ENCODE data around the gene NHERF1. TPM values are rescaled to one million over a fixed set of nuclear protein-coding genes. Genes with fewer than 3 reads are reported as not detected.

Gene NHERF1
- total and polyA plus RNA-seq, 2 of the 8 experiments (the other 6 are each of a cell fraction or from before 2014, with no cell fraction given): 92.9 to 99.2 TPM

- Histone ChIP-seq H4K20me1 (replicated peaks in 1 of 2; ENCODE audit: control insufficient read depth in 1 of 2, insufficient read depth in 2 of 2, low read length in 2 of 2) (peaks cover 5 to 9% of the 10 kb centered on the region in 2 experiments), H2BK12ac (ENCODE audit: low read depth, low read length) (no peak overlapping the region), H3K14ac (ENCODE audit: insufficient read length) (no peak overlapping the region), H2BK120ac (replicated peaks; ENCODE audit: low read depth, low read length) (no peak overlapping the region), H3K9ac (replicated peaks in 1 of 4; ENCODE audit: extremely low read depth in 1 of 4, low read depth in 3 of 4, low read length in 3 of 4) (no peak overlapping the region), H3K18ac (ENCODE audit: extremely low read depth, low read length) (no peak overlapping the region), H3K79me2 (ENCODE audit: control insufficient read depth in 1 of 2, insufficient read depth in 2 of 2, low read length in 2 of 2) (peaks cover 0 to 24% of the 10 kb centered on the region in 2 experiments; a peak in 2 of 4 replicates), H2BK15ac (ENCODE audit: low read length) (no peak overlapping the region), H4K8ac (ENCODE audit: extremely low read depth, insufficient read depth, low read length) (no peak overlapping the region), H2AFZ (ENCODE audit: low read length) (no peak overlapping the region), H3K9me3 (ENCODE audit: insufficient read depth in 2 of 2, low read depth in 1 of 2, low read length in 1 of 2) (no peaks in the 10 kb centered on the region), H2BK5ac (ENCODE audit: low read depth, low read length) (no peak overlapping the region), H3K56ac (replicated peaks; ENCODE audit: insufficient read length, low read depth, low read length) (no peak overlapping the region), H3K27ac (ENCODE audit: low read depth, low read length) (no peak overlapping the region), H2AK5ac (ENCODE audit: low read depth, low read length) (no peak overlapping the region), H3K27me3 (replicated peaks in 1 of 4; ENCODE audit: control insufficient read depth in 3 of 4, extremely low read depth in 1 of 4, insufficient read depth in 3 of 4, low read length in 3 of 4) (no peaks in the 10 kb centered on the region), H4K91ac (replicated peaks; ENCODE audit: insufficient read length, low read length) (no peak overlapping the region), H2BK20ac (ENCODE audit: low read length) (no peak overlapping the region), H3K4me1 (replicated peaks in 1 of 4; ENCODE audit: control insufficient read depth in 3 of 4, insufficient read depth in 4 of 4, low read length in 3 of 4) (peaks cover 0 to 7% (median 3%) of the 10 kb centered on the region in 4 experiments; a peak in 4 of 7 replicates), H3K36me3 (ENCODE audit: control insufficient read depth in 2 of 4, insufficient read depth in 4 of 4, low read length in 3 of 4) (peaks cover 2 to 37% (median 19%) of the 10 kb centered on the region in 4 experiments; a peak in 6 of 8 replicates), H3K79me1 (ENCODE audit: low read depth, low read length) (0 out of 2 replicates have a peak, but pooled peaks cover 8% of the 10 kb centered on the region), H3K4me2 (ENCODE audit: insufficient read depth in 1 of 2, low read depth in 2 of 2, low read length in 2 of 2) (no peak overlapping the region), H3K4me3 (ENCODE audit: extremely low read depth in 1 of 4, insufficient read depth in 2 of 4, low read depth in 3 of 4, low read length in 4 of 4) (no peak overlapping the region), H3K23ac (ENCODE audit: insufficient read length) (no peak overlapping the region), H3K4ac (replicated peaks; ENCODE audit: insufficient read length, low read depth, low read length) (no peak overlapping the region), H3K23me2 (ENCODE audit: low read depth, low read length) (peaks cover 9% of the 10 kb centered on the region), H4K5ac (ENCODE audit: insufficient read length, low read depth, low read length) (no peak overlapping the region)
- no peak for DNase-seq (ENCODE audit: low read depth in 1 of 2, low spot score in 2 of 2)
- FAIRE-seq: no peak
- TF ChIP-seq ZNF274 (IDR thresholded peaks at IDR 0.05; ENCODE audit: borderline replicate concordance, extremely low read depth, low read length) (no peak), SRF (IDR thresholded peaks at IDR 0.05; ENCODE audit: low read depth, low read length) (no peak), JUN (IDR thresholded peaks at IDR 0.05; ENCODE audit: low read depth, low read length) (no peak), RAD21 (IDR thresholded peaks at IDR 0.05 in 1 of 2, conservative IDR thresholded peaks at IDR 0.05 in 1 of 2; ENCODE audit: low read depth in 2 of 2, low read length in 2 of 2) (no peak), E2F6 (IDR thresholded peaks at IDR 0.05) (no peak), TEAD4 (IDR thresholded peaks at IDR 0.05; ENCODE audit: low read depth, low read length) (no peak), ASH2L (IDR thresholded peaks at IDR 0.05; ENCODE audit: low read length) (no peak), BRCA1 (IDR thresholded peaks at IDR 0.05; ENCODE audit: low read depth, low read length) (no peak), GABPA (IDR thresholded peaks at IDR 0.05; ENCODE audit: borderline replicate concordance, insufficient read depth, low read length) (no peak), BCL11A (IDR thresholded peaks at IDR 0.05; ENCODE audit: low read depth in 2 of 2, low read length in 2 of 2) (no peak), CEBPB (IDR thresholded peaks at IDR 0.05; ENCODE audit: low read depth, low read length) (no peak), BACH1 (IDR thresholded peaks at IDR 0.05; ENCODE audit: low read length) (no peak)
- 87% methylated on average over 6 of the region's 6 CpGs; no CpG with 5 or more reads in 1 of the 2 experiments for WGBS, 2 experiments (ENCODE audit: extremely low coverage in 1 of 2, insufficient coverage in 1 of 2, insufficient read length in 1 of 2, insufficient replicate concordance in 2 of 2, low coverage in 1 of 2, low lambda C conversion rate in 2 of 2, missing lambda C conversion rate in 1 of 2)
- ChIA-PET CTCF (ENCODE audit: partially characterized antibody) (interaction anchor here (0.6 to 99.6 kb wide), 8 partner anchors 8 to 207 kb away, joined by 3 to 2981 read pairs (median 20); partner anchors contain the start of genes FDXR, GRIN2C, NHERF1 and RAB37), POLR2A (ENCODE audit: partially characterized antibody) (interaction anchor here (1.3 to 5.6 kb wide), 5 partner anchors 9 to 36 kb away, joined by 3 to 54 read pairs (median 8); partner anchors contain the start of genes NHERF1 and RAB37)
These were observed 25.0 kb downstream of the NHERF1 start for GRCh38 chr17:74773414-74773813.

Measured in H1 (cell line).